Kidney tubule cell (primary cell): Measurements from ENCODE around the gene PARP1.
"Not testable (repeated sequence)": the region's sequence is repeated elsewhere in the genome, so short reads cannot be mapped to it uniquely, and the experiment has no call there.

Source experiments
- DNase-seq: peaks from one replicate; pipeline ENCODE4 v3.0.0-alpha.2; 2018; ENCODE audit warnings: low spot score

Gene PARP1

GRCh38 chr1:226407497-226408284, at the start of gene PARP1:
Gene PARP1 (minus strand): TSS chr1:226408093. CDS start chr1:226407929, 164 bp downstream.
- DNase-seq = peak; percentile 90

- no peak for DNase-seq
Observed at GRCh38 chr1:226457307-226457712, 49.4 kb upstream of the PARP1 start.

DNA sequence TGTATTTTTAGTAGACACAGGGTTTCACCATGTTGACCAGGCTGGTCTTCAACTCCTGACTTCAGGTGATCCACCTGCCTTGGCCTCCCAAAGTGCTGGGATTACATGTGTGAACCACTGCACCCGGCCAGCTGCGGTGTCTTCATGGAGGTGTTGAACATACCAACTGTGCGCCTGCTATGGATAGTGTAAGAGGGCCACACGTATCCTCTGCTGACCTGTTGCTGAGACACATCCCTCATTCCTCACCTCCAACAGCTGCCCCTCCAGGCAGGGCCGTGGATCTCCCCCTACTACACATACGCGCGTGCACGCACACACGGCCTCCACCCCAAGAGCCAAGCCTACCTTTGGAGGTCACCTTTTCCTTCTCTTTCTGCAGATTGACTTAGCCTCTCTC, 48.0 kb upstream of the PARP1 start:
- no peak for DNase-seq

- no peak for DNase-seq
Observed at GRCh38 chr1:226454349-226454748, 46.5 kb upstream of the PARP1 start.

DNA sequence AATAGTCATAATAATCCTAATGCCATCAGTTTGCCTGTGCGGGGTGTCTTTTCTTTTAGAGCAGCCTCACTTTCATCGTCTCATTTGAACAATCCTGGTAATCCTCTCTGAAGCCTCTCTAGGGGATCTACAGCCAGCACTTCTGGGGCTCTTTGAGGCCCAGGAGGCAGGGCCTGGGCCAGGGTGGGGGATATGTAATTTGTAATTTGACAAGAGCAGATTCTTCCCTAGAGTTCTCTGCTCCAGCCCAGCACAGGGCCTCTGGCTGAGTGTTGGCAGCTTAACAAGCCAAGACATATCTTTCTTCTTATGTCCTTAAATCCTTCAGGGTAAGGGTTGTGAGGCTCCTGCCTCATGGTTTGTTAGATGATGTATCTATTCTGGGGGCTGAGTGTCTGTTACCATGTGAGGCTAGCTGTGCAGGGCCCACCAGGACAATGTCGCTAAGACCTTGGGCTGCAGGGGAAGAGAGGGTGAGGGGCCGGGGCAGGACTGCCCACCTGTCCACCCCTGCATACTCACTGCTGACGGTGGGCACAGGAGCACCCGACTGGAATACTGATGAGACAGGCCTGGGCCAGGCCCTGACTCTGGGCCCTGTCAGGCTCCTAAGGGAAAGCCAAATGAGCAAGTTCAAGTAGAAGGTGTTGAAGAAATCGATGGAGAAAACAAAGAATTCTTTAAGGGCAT, 45.3 kb upstream of the PARP1 start:
- no peak for DNase-seq

GRCh38 chr1:226450688-226451087, 42.8 kb upstream of the PARP1 start:
- no peak for DNase-seq

- DNase-seq = no peak
Observed at GRCh38 chr1:226449823-226450222, 41.9 kb upstream of the PARP1 start.

- DNase-seq = peak; percentile 53
Observed at GRCh38 chr1:226447932-226448665, 40.2 kb upstream of the PARP1 start.

DNA sequence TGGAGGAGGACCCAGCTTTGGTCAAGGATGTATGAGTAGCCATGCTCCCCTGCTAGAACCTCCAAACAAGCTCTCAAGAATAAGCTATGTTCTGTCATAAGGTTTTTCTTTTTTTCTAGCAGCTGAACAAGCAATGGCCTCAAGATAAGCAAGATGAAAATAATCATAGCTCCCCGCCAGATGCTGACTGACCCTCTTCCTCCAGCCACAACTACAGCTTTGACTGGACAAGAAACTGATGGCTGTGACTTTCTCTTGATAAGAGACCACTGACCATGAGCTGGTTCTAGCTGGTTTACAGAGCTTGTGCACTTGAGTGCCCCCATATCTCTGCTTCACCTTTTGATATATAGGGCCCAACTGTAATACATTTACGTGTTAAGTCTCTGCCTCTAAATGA, 38.2 kb upstream of the PARP1 start:
- no peak for DNase-seq

- no peak for DNase-seq
Observed at GRCh38 chr1:226444901-226445300, 37.0 kb upstream of the PARP1 start.

DNA sequence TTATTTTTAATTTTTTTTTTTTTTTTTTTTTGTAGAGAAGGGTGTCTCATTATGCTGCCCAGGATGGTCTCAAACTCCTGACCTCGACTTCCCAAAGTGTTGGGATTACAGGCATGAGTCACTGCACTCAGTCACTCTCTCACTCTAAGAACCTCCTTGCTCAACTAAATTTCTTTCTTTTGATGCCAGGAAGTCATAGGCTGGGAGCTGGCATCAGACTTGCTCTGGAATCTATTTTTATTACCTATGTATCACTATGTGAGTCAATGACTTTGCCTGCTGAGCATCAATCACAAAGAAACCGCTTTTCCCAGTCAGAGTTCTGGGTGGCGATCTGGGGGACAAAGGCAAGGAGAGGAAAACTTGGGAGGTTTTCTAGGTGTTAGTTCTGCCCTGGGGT, 35.5 kb upstream of the PARP1 start:
- peak; percentile 90 for DNase-seq

DNA sequence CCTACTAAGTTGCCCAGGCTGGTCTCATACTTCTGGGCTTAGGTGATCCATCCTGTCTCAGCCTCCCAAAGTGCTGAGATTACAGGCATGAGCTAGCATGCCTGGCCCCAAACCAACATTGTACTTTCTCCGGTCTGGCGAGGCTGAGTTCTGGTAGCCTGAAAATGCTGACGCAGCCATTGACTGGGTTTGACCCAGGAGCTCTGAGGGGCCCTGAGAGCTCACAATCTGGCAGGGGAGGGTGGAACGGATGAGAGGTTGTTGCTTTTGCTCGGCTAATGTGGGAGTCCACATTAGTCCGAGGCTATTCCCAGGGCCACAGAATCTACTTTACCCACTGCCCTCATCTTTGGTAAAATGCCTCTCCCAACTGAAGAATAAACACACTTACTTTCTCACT, 35.1 kb upstream of the PARP1 start:
- DNase-seq = peak; percentile 16

DNA sequence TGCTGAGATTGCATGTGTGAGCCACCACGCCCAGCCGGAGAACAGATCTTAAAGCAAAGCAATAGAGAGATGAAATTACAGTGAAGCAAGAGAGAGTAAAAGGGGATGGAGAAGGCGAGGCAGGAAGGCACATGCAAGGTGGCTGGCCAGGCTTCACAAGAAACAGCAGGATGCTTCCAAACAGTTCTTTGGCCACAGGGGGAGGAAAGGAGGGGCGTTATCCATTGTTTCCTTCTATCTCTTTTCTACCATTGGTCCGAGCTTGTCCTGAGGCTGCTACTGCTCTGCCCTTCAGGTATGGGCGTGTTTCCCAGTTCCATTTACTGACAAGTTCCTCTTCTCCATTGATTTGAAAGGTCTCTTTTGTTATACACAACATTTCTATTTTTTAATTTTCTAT, 33.7 kb upstream of the PARP1 start:
- DNase-seq = no peak

GRCh38 chr1:226440512-226440911, 32.6 kb upstream of the PARP1 start:
- no peak for DNase-seq

DNA sequence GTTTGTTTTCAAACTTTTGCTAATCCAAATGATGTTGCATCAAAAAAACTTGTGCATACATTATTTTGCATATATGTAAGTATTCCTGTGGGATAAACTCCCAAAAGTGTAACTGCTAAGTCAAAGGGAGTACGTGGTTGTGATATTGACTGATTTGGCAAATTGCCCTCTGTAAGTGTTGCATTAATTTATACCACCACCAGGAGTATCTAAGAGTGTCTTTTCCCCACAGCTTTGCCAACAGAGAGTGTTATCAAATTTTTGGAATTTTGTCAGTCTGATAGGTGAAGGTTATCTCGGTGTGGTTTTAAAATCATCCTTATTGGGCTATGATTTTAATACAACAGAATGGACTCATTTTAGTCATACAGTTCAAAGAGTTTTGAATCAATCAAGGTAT, 30.1 kb upstream of the PARP1 start:
- no peak for DNase-seq

- peak; percentile 64 for DNase-seq
Observed at GRCh38 chr1:226436855-226437491, 29.1 kb upstream of the PARP1 start.

DNA sequence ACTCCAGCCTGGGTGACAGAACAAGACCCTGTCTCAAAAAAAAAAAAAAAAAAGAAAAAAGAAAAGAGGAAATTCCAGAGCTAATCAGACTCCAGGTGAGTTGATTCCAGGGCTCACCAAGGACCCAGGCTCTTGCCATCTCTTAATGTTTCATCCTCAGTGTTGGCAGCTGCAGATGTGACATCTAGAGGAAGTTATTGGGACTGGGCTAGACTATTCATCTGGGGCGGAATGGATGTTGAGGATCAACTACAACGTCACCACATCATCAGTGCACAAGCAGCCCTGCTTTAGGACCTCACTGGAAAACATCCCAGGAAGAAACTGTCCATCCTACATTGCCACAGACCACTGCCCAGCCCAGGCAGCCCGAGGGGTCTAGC, 28.6 kb upstream of the PARP1 start:
- DNase-seq = no peak

GRCh38 chr1:226433341-226433720, 25.4 kb upstream of the PARP1 start:
- DNase-seq = no peak

DNA sequence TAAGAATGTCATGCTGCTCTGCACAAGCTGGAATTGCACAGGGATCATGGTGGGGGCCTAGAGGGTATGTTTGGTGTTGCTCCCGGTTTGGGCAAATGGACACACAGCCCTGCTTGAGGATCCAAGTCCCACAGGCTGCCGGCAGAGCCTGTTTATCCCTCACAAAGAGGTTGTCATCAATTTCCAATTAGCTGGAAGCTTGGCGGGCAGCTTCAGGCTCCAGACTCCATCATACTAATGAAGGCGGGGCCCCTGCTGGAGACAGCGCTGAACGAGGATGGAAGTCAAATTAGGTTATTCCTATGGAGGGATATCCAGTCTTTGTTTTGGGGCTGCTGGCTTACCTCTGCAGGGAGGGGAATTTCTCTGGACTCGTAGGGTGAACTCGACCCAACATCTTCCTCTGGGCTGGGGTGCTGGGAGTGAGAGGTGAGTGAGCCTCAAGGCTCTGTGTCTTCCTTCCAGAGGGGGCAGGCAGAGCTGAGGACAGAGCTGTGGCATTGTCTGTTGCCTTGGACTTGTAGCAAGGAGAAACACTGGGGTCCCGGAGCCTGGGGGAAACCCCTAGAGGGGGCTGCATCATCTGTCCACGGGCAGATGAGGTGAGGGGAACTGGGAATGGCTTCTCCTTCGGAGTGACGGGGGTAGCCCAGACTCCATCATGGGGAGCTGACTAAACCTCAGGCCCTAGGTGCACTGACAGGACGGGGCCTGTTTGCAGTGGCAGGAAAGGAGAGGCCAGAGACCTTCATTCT, 24.9 kb upstream of the PARP1 start:
- DNase-seq = no peak

- DNase-seq = not testable (repeated sequence)
Observed at GRCh38 chr1:226431898-226432297, 24.0 kb upstream of the PARP1 start.

GRCh38 chr1:226429858-226430715, 22.2 kb upstream of the PARP1 start:
- no peak for DNase-seq
